GM13976 (cell line): ENCODE results near the gene DUS1L.

ENCODE experiments used
- DNase-seq: peaks from one replicate; pipeline ENCODE4 v3.0.0; 2012; ENCODE audit warnings: low spot score
- in situ Hi-C: fragments of 300-500 bp; cut with MboI; formaldehyde crosslinking; loops from one replicate; pipeline ENCODE4 v1.12.0; 2022; ENCODE audit warnings: low sequenced_read_pairs, mixed read lengths, inconsistent platforms; ENCODE audit not compliant: unreplicated experiment
- TF ChIP-seq, protein P1 (sequence below): IDR thresholded peaks from 2 replicates; pipeline ENCODE4 v1.5.1; 2012; ENCODE audit warnings: borderline replicate concordance, mild to moderate bottlenecking; ENCODE audit not compliant: insufficient read depth; ENCODE audit errors: extremely low read depth, missing control alignments, control extremely low read depth

Gene DUS1L

DNA sequence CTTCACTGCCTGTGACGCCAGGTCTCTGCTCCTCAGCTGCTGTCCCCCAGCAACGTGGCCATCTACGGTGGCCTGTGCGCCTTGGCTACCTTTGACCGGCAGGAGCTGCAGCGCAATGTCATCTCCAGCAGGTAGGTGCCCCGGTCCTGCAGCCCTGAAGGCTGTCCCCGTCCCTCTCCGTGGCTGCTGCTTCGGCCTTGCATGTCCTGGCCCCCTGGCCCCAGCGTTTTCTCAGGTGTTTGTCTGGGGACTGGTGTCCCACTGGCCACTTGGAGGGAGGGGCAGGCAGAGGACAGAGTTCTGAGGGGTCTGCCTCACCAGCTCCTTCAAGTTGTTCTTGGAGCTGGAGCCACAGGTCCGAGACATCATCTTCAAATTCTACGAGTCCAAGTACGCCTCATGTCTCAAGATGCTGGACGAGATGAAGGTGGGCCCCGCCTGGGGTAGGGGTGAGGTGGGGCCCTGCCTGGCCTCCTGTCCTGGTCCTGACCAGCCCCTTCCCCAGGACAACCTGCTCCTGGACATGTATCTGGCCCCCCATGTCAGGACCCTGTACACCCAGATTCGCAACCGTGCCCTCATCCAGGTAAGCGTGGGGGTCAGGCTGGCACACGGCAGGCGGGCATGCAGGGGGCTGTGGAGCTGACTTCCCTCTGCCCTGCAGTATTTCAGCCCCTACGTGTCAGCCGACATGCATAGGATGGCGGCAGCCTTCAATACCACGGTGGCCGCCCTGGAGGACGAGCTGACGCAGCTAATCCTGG is 9.5 kb downstream of the DUS1L start:
- in situ Hi-C loops: no loop called here
- no peak for DNase-seq
- TF ChIP-seq, protein P1, sequence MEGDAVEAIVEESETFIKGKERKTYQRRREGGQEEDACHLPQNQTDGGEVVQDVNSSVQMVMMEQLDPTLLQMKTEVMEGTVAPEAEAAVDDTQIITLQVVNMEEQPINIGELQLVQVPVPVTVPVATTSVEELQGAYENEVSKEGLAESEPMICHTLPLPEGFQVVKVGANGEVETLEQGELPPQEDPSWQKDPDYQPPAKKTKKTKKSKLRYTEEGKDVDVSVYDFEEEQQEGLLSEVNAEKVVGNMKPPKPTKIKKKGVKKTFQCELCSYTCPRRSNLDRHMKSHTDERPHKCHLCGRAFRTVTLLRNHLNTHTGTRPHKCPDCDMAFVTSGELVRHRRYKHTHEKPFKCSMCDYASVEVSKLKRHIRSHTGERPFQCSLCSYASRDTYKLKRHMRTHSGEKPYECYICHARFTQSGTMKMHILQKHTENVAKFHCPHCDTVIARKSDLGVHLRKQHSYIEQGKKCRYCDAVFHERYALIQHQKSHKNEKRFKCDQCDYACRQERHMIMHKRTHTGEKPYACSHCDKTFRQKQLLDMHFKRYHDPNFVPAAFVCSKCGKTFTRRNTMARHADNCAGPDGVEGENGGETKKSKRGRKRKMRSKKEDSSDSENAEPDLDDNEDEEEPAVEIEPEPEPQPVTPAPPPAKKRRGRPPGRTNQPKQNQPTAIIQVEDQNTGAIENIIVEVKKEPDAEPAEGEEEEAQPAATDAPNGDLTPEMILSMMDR: no peak

DNA sequence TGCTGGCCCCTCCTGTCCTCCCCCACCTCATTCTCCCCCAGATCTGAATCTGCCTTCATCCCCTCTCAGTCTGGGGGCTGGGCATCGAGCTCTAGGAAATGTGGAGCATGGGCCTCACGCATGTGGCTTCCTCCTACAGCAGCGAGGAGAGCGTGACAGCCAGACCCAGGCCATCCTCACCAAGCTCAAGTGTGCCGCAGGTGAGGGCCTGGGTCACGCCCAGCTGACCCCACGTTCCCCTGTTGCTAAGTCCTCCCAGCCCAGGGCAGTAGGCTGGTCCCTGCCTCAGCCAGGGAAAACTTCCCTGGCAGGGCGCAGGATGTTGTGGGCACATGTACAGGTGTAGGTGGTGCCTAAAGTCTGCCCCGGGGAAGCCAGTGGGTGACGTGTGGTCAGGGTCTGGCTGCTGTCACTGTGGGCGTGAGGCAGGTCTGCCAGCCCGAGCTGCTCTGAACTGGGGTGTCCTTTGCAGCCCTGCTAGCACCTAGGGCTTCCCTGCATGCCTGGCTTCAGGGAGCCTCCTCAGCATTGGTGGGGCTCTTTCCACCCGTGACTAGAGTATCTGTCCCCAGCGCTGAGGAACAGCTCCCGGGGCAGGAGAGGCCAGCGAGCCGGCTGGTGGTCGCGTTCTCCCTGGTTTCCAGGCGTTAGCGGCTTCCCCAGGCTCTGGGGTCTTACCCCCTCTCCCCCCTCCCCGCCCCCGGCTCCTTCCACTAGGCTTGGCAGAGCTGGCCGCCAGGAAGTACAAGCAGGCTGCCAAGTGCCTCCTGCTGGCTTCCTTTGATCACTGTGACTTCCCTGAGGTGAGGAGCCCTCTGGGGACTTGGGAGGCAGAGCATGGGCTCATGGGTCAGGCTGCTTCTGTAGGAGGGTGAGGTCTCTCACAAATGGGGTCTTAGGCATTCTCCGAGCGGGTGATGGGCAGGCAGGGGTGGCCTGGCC is 10.3 kb downstream of the DUS1L start:
- in situ Hi-C loops: no loop called here
- TF ChIP-seq, protein P1: no peak
- DNase-seq: no peak

GRCh38 chr17:82054351-82055022 is 11.1 kb downstream of the DUS1L start:
- in situ Hi-C loops: no loop called here
- DNase-seq: no peak
- TF ChIP-seq, protein P1: no peak

GRCh38 chr17:82053556-82054263 is 11.9 kb downstream of the DUS1L start:
- DNase-seq: no peak
- in situ Hi-C loops: no loop called here
- TF ChIP-seq, protein P1: no peak

- DNase-seq: no peak
- TF ChIP-seq, protein P1: no peak
- in situ Hi-C loops: no loop called here
These were observed 12.5 kb downstream of the DUS1L start for GRCh38 chr17:82053130-82053529.

DNA sequence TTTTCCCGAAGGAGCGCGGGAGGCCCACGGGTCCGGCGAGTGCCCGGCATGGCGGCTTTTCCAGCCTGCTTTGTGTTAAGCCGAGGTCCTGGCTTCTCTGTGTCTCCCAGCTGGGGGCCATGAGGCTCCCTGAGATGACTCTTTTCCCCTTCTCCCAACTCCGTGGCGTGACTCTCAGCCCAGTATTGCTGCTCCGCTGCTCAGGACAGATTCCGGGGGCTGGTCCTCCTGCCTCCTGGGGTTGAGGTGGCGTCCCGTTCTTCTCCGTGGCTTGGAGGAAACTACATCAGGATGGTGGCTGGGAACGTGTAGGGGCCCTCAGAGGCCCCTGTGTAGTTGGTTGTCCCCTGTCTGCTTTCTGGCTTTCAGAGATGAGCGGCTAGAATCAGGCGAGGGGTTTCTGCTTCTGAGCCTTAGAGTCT is 13.0 kb downstream of the DUS1L start:
- no peak for DNase-seq
- in situ Hi-C loops: no loop called here
- TF ChIP-seq, protein P1: no peak
